Activated CD8-positive, alpha-beta memory T cell treated with anti-CD3 and anti-CD28 coated beads, Interleukin-2, amount 50 U/mL, for 4 hours (primary cell): ENCODE data around the gene CRYL1.

ENCODE experiments used
- DNase-seq: peaks from one replicate; pipeline ENCODE4 v3.0.0-alpha.2; 2020

CRYL1 gene

GRCh38 chr13:20416223-20416745 lies 109.4 kb downstream of the CRYL1 start:
- no peak for DNase-seq

- no peak for DNase-seq
These were observed 110.0 kb downstream of the CRYL1 start for GRCh38 chr13:20415694-20416107.

DNA sequence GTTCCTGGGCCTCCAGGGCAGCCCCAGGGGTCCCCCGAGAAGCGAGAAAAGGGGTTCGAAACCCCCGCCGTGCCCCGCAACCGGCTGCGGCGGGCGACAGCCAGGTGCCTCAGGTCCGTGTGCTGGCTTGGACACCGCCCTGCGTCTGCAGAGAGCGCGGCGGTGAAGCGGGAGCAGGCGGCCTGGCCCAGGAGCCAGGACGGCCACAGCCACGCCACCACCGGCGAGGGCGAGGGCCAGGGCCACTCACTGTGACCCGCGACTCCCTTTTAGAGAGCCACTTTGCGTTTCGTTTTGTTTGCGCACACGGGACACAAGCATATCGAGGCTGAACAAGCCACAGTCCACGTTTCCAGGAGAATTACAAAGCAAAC lies 110.4 kb downstream of the CRYL1 start:
- no peak for DNase-seq

DNA sequence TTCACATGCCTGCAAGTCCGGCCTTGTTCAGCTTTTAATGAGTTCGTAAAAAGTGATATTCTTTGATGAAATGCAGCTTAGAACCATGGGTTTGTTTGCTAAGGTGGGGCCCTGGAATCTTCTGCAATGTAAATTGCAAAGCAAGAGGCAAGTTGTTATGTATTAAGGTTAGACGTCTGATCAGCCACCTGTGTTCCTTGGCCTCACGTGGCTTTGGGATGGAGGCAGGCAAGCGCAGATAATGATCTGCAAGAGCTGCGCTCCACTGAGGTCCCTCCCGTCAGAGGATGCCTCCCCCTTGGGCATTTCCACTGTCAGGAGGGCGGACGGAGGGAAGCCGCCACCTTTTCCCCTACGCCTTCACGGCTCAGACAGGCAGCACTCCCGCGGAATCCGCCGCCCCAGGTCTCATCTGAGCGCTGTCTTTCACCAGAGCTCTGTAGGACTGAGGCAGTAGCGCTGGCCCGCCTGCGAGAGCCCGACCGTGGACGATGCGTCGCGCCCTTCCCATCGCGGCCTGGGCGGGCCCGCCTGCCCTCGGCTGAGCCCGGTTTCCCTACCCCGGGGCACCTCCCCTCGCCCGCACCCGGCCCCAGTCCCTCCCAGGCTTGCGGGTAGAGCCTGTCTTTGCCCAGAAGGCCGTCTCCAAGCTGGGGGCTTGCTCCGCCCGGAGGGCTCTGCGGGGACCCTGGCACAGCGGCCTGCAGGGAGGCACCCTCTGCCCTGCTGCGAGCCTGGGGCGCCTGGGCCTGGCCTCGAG lies 110.9 kb downstream of the CRYL1 start:
- no peak for DNase-seq

GRCh38 chr13:20412691-20413355 lies 112.8 kb downstream of the CRYL1 start:
- DNase-seq = no peak

DNA sequence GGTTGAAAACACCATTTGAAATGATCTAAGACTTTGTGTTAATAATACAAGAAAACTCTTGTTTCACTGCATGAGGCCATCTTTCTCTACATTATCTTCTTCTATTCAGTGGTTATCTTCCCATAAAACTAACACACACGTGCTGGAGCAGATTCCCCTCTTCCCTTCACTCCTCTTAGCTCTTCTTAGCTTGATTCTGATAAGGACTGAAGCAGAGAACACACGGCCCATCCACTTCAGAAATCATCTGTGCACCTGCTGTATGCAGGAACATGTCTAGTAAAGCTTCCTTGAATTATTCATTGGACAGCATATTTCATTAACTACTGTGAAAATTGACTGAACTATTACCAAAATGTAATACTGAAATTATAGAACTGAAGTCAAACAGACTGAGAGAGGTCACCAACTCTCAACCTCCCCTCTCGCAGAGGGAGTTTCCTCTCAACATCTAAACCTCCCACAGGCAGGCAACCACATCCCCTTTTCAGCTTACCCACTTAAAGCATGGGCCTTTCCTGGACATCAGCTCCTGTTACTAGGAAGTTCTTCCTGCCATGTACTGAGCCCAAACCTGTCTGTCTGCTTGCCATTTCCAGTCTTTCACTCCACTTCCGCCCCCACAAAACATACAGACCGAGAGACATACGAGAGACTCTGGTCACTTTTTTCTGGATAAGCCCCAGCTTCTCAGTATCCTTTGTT lies 113.9 kb downstream of the CRYL1 start:
- no peak for DNase-seq

- DNase-seq = no peak
These were observed 114.9 kb downstream of the CRYL1 start for GRCh38 chr13:20410726-20411125.

DNA sequence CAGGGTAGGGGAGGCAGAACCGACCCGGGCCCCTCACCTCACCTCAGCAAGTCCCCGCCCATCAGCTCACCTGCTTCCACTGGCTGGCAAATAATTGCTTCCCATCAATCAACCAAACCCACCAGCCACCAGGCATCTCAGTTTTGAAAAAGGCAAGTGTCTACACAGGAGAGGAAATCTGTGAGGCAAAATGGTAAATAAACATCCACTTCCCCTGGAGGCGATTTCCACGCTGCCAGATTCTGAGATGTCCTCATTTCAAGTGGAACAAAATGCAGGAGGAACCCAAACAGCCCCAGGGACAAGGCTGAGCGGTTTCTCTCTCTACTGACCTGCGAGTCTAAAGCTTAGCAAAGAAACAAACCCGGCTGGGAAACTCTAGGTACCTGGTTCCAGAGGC lies 117.5 kb downstream of the CRYL1 start:
- no peak for DNase-seq

DNA sequence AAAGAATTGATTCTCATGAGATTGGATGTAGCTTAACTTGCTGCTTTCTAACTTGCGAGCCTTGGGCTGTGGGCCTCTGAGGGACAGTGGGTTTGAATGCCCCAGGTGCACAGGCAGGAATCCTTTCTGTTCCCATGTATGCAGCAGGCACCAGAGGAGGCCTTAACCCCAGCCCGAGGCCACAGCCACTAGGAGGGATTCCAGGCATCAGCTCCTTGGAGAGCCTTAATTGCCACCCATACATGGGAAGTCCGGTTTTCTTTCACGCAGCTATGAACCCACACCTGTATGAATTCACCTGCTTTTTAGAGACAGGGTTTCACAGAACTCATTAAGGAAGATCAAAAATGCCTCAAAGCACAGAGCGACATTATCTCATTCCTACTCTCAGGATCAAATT lies 117.9 kb downstream of the CRYL1 start:
- no peak for DNase-seq

DNA sequence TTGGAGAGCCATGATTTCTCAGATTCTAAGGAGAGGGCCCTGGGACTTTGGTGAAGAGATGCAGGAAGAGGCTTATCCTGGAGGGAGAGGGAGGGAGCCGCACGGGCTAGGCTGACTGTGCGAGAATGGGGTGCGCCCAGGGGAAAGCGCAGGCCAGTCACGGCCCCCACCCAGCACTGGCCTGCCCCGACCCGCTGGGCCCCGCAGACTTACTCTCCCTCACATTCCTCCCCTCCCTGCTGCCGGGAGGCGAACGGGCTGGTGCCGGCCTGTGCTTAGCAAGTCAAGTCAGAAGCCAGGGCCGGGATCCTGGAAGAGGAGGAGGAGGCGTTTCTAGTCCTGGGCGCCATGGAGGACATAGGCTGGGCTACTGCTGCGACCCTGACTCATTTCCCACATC lies 120.0 kb downstream of the CRYL1 start:
- no peak for DNase-seq

- DNase-seq = no peak
These were observed 121.0 kb downstream of the CRYL1 start for GRCh38 chr13:20404488-20405222.

- DNase-seq = no peak
These were observed 121.8 kb downstream of the CRYL1 start for GRCh38 chr13:20403826-20404225.

DNA sequence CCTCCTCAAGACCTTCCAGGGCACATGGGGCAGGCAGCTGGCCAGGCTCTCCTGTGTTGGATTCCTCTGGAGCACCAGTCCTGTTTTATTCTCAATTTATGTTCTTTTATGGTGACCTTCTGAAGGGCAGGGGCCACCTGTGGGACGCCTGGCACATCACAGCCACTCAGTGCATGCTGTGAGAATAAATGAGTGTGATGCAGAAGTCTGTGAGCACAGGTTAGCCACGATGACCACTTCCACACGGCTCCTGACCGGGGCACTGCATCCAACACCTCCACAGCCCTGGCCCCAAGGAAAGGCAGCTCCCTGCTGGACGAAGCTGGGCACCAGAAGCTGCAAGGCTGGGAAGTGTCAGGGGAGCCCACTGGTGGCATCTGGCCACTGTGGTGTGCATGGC lies 122.8 kb downstream of the CRYL1 start:
- no peak for DNase-seq

DNA sequence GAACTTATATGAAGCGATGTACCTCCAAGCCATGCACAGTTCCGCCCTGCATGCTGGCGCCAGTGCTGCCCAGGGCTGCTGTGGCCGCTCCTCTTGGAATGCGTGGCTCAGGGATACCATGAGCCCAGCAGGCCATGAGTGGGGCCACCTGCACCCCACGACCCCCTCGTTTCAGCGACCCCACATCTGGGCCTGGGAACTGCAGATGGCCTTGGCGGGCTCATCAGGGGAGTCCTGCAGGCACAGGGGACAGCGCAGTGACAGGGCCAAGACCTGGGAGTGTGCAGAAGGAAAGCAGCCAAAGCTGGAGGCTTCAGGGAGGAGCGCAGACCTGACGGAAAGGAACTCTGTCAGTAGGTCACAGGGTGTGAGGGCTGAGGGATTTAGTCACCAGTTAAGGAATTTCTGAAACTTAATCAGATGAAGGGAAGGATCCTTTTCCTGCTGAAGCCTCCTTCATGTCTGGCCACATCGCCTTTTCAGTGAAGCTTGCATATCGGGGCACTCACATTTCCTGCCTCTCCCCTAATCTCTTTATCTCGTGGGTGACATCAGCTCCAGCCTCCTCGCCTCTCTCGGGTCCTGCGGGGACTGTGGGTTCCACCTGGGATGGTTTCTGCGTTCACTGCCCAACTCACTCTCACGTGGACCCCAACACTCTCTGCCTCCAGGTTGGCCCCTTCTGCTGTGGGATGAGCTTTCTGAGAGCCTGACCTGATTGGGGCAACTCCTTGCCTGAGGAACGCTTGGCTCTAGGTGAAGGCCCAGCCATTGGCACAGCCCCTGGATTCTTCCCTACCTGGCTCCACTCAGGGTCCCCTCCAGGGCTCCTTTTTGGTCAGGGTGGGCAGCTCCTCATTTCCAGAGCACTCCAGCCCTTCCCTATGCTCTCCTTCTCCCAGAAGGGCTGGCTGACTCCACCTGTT lies 123.5 kb downstream of the CRYL1 start:
- DNase-seq = no peak

DNA sequence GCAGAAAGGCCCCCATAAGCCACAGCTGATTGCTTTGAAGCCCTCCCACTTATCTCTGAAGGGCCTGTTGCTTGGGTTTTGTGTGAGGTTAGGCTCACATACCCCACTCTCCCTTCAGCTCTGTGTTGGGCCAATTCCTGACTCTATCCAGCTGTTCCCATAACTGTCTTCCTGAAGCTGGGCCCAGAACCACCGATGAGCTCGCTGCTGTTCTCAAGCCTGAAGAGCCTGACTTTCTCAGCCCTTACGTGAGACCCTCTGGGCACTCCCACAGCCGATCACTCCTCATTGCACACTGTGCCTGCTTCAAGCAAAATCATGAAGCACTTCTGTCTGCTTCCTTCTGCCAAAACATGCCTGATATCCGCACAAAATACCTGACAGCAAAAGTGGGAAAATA lies 124.1 kb downstream of the CRYL1 start:
- DNase-seq = no peak

DNA sequence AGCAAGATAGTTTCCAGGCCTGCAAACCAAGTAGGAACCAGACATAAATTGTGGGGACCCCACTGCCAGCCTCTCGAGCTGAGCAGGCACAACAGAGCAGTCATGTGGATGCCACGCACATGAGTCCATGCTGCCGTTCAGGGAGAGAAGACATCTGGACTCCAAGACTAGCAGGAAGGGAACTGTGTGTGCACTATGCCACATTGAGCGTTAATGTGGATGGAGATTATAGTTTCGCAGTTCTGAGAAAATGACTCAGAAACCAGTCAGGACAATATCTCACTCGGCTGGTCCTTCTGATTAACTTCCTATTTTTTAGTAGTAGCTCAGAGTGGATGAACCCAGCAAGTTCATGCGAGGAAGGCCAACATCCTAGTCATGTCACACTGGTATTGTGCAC lies 124.9 kb downstream of the CRYL1 start:
- no peak for DNase-seq

DNA sequence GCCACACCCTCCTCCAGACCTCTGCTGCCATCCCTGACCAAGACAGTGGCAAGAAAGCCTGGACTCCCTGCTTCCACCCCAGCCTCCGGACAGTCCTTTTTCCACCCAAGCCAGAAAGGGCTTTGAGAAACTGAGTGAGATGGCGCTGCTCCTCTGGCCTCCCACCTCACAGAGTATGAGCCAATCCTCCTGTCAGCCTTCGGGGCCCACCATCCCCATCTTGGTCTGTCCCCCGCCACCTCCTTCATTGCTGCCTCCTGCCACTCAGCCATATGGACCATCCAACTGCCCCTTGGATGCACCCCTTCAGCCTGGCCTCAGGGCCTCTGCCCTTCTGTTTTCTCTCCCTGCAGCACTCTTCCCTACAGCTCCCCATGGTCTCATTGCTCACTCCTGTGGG lies 125.7 kb downstream of the CRYL1 start:
- DNase-seq = no peak

DNA sequence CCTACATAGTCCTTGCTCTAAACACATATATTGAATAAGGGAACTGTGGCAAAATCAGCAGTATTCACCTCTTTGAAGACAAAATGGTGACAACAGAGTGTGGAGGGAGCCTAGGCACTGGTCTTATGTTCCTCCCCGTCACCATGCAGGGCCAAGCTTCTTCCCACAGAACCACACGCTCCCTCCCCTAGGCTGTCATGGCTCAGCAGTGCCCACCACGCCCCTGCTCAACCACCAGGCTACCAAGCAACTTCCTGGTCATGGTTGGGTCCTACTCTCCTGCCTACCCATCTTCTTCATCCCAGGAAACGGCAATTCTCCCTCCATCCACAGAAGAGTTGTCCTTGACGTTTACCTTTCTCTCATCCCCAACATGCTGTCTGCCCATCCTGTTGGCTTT lies 126.1 kb downstream of the CRYL1 start:
- no peak for DNase-seq

DNA sequence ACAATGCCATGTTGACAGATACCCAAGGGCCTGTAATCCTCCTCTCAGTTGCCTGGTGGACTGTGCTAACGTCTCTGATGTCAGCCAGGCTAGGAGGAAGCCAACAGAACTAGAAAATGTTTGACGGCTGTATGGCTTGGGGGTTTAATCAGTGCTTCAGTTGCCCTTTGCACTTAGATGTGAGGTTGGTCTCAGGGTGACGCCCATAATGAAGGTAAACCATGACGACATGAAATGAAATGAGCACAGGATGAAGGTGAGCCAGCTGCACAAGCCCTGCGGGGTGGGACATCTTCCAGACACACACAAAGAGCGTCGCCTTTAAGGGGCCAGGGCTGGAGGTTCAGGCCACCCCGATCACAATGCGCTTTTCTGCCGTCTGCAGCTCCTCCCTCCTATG lies 127.2 kb downstream of the CRYL1 start:
- DNase-seq = no peak

DNA sequence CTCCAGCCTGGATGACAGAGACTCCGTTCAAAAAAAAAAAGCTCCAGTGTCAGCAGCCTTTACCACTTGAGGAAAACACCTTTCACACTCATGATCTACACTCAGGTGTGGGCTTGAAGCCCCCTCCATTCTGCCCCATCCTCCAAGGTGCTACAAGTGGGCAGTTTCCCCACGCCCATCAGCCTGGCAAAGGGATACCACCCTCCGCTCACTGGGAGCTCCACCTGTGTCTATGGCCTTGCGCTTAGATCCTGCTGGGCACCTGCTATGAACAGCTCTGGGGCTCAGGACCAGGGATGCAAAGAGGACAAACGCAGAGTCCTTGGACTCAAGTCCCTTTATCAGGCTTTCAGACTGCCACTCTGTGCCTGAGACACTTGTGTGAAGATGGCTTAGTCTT lies 127.8 kb downstream of the CRYL1 start:
- DNase-seq = no peak

DNA sequence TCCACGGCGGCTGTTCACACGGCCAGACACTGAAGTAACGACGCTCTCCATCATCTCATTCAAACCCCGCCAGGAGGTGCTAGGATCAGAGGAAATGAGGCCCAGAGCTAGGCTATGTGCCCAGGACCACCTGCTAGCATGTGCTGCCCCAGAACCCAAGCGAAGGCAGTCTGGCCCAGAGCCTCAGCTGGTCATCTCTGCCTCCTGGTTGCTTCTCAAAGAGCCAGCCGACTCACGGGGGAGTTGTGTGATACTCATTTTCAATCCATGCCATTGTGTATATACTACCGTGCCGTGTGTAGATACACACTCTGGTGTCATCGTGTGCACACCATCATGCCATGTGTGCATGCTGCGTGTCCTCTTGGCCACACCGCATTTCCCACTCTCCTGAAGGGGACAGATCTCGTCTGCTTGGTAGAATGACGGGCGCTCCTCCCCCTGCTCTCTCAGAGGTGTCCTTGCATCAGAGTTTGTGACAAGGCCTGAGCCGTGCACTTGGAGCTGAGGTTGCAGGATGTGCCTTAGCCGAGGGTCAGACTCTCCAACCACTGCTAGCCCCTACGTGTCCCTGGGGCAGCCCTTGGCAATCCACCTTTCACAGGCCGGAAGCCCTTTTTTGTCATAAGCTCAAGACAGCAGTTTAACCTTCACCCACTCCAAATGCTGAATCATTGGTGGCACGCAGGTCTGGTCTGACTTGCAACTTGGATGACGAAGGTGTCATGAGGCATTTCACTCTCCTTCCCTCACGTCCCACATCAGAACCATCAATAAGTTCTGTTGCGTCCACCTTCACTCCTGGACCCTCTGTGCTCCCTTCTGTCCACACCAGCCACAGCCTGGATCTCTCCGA lies 130.4 kb downstream of the CRYL1 start:
- DNase-seq = no peak
